GM21367 (cell line): ENCODE data around the gene SIM2.

Experiments
- ATAC-seq: cut with Tn5 transposase; IDR thresholded peaks from one replicate; pipeline ENCODE4 v1.9.1; 2021; ENCODE audit not compliant: unreplicated experiment

The SIM2 gene

GRCh38 chr21:36791695-36792470 is 93.0 kb downstream of the SIM2 start:
- no peak for ATAC-seq

GRCh38 chr21:36792505-36792967 is 93.6 kb downstream of the SIM2 start:
- no peak for ATAC-seq

GRCh38 chr21:36796070-36796469 is 97.2 kb downstream of the SIM2 start:
- no peak for ATAC-seq

- ATAC-seq: no peak
Measured at GRCh38 chr21:36798491-36798890, 99.6 kb downstream of the SIM2 start.
